ENCODE data around the gene ZNF69. TPM values are rescaled to one million over a fixed set of nuclear protein-coding genes. Genes with fewer than 3 reads are reported as not detected.
"Not testable (repeated sequence)": the region's sequence is repeated elsewhere in the genome, so short reads cannot be mapped to it uniquely, and the experiment has no call there.

ZNF69 gene
- total and polyA plus RNA-seq, 12 donors, result 5.5 to 138 (median 11.9) TPM

- no peaks in the 10 kb centered on the region for H3K36me3 ChIP-seq (replicated peaks in 1 of 2)
- intact Hi-C loops (cut with DNase I), result no loop called here
- no peaks in the 10 kb centered on the region for H3K27me3 ChIP-seq
- no peak overlapping the region for H3K4me3 ChIP-seq
- peaks cover 0 to 5% of the 10 kb centered on the region in 2 donors for H3K4me1 ChIP-seq (replicated peaks in 1 of 2)
- no peak for TF ChIP-seq POLR2A (IDR thresholded peaks at IDR 0.05)
- no peak for TF ChIP-seq CTCF (IDR thresholded peaks at IDR 0.05)
- WGBS, 4 donors, result 92 to 98% (median 95%) methylated on average over 3 of the region's 3 CpGs
- no peaks in the 10 kb centered on the region for H3K9me3 ChIP-seq (replicated peaks in 1 of 3)
- DNase-seq, result no peak
- no peak overlapping the region for H3K27ac ChIP-seq
These were observed 43.9 kb downstream of the ZNF69 start for GRCh38 chr19:11931513-11931912.

GRCh38 chr19:11935829-11936228 is 48.2 kb downstream of the ZNF69 start:
- H3K4me1 ChIP-seq (replicated peaks in 1 of 2); H3K27me3 ChIP-seq; H3K36me3 ChIP-seq (replicated peaks in 1 of 2); H3K4me3 ChIP-seq; intact Hi-C loops (cut with DNase I); DNase-seq; H3K27ac ChIP-seq; H3K9me3 ChIP-seq (replicated peaks in 1 of 3): not testable (repeated sequence)
- WGBS, 4 donors, result 94 to 99% (median 97%) methylated on average over 3 of the region's 3 CpGs

GRCh38 chr19:11938383-11938782 is 50.8 kb downstream of the ZNF69 start:
- DNase-seq; H3K4me3 ChIP-seq; intact Hi-C loops (cut with DNase I); H3K36me3 ChIP-seq (replicated peaks in 1 of 2); H3K4me1 ChIP-seq (replicated peaks in 1 of 2); H3K27me3 ChIP-seq; H3K27ac ChIP-seq: not testable (repeated sequence)
- peaks cover 0 to 30% (median 8%) of the 10 kb centered on the region in 3 donors for H3K9me3 ChIP-seq (replicated peaks in 1 of 3)
- 98 to 100% (median 100%) methylated on average over 3 of the region's 3 CpGs for WGBS, 4 donors

- H3K9me3 ChIP-seq (replicated peaks in 1 of 3), result peaks cover 0 to 61% (median 8%) of the 10 kb centered on the region in 3 donors
- H3K27ac ChIP-seq; intact Hi-C loops (cut with DNase I); H3K27me3 ChIP-seq; H3K36me3 ChIP-seq (replicated peaks in 1 of 2); H3K4me3 ChIP-seq; H3K4me1 ChIP-seq (replicated peaks in 1 of 2); DNase-seq: not testable (repeated sequence)
- WGBS, 4 donors, result 98 to 100% (median 98%) methylated on average over 8 to 29 of the region's 29 CpGs
These were observed 53.8 kb downstream of the ZNF69 start for GRCh38 chr19:11941361-11941887.

GRCh38 chr19:11942008-11942842 is 54.6 kb downstream of the ZNF69 start:
- Histone ChIP-seq H3K9me3 (replicated peaks in 1 of 3) (peaks cover 0 to 69% (median 8%) of the 10 kb centered on the region in 3 donors), H3K4me3 (no peak overlapping the region), H3K27me3 (no peaks in the 10 kb centered on the region), H3K36me3 (replicated peaks in 1 of 2) (peaks cover 0 to 4% of the 10 kb centered on the region in 2 donors), H3K4me1 (replicated peaks in 1 of 2) (no peaks in the 10 kb centered on the region), H3K27ac (no peak overlapping the region)
- intact Hi-C loops (cut with DNase I), result no loop called here
- no peak for TF ChIP-seq CTCF (IDR thresholded peaks at IDR 0.05)
- TF ChIP-seq POLR2A (IDR thresholded peaks at IDR 0.05), result no peak
- DNase-seq, result no peak
- 97 to 100% (median 99%) methylated on average over 10 of the region's 10 CpGs for WGBS, 4 donors

- intact Hi-C loops (cut with DNase I), result no loop called here
- Histone ChIP-seq H3K4me3 (no peak overlapping the region), H3K4me1 (replicated peaks in 1 of 2) (no peaks in the 10 kb centered on the region), H3K36me3 (replicated peaks in 1 of 2) (peaks cover 0 to 9% of the 10 kb centered on the region in 2 donors), H3K27ac (no peak overlapping the region), H3K27me3 (no peaks in the 10 kb centered on the region), H3K9me3 (replicated peaks in 1 of 3) (peaks cover 0 to 72% (median 8%) of the 10 kb centered on the region in 3 donors)
- DNase-seq, result no peak
- TF ChIP-seq CTCF (IDR thresholded peaks at IDR 0.05) (no peak), POLR2A (IDR thresholded peaks at IDR 0.05) (no peak)
These were observed 55.2 kb downstream of the ZNF69 start for GRCh38 chr19:11942843-11943108.
